Spleen (tissue), 7 donors: ENCODE measurements around the gene SEMA5A.

Experiments used
- POLR2AphosphoS5 ChIP-seq, 3 donors: sonication (generic); formaldehyde crosslinking; IDR thresholded peaks; one replicate each; pipeline ENCODE4 v1.5.1; 2017; ENCODE audit warnings: antibody characterized with exemption in 3 of 3
- TF ChIP-seq, protein P1 (sequence below), 11 experiments: fragments of 200-600 bp in 7 of 11; fragments of 450-650 bp in 4 of 11; sonication (generic) in 4 of 11; IDR thresholded peaks in 8 of 11; conservative IDR thresholded peaks in 3 of 11; 1 replicate in 7 of 11; 2 replicates in 4 of 11; pipeline versions ENCODE4 v1.4.0 to v1.8.0; 2016 to 2021; ENCODE audit warnings: antibody characterized with exemption in 11 of 11, inconsistent platforms in 4 of 11, mild to moderate bottlenecking in 1 of 11
- donor health status: DM: no; HTN: no; CAD: no; lungs with moderate emphysema.
- donor health status: DM: no; HTN: no; CAD: no.
- donor health status: DM: no; HTN: no; CAD: no.

DNA sequence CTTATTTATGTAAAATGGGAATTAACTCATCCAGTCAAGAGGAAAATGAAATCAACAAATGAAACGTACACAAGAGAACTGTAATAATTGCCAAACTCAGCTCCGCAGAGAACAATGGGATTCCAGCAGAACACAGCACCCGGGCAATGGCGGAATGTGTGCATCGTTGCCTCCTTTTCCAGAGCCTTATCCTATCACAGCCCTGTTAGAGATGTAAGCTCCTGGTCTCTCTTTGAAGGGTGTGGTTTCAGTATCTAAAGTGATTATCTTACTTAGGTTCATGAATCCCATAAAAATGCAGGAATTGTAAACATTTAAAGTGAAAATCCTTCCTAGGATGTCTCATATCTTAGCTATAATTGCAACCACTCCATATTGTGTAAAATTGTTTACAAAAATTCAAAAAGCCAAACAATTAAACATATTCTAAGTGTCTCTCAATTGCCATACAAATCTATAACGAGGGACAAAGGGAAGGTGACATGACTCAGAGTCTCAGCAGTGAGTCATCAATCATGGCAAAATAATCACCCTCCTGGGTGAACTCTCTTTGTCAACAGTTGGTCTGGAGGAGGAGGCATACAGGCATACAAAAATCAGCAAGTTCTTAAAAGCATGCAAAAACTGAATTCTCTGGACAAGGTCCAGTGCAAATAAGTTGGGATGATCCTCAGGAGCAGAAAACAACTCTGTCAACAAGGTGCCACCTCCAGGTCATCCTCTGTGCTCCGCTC lies 22.6 kb downstream of the SEMA5A start:
- TF ChIP-seq, protein P1, sequence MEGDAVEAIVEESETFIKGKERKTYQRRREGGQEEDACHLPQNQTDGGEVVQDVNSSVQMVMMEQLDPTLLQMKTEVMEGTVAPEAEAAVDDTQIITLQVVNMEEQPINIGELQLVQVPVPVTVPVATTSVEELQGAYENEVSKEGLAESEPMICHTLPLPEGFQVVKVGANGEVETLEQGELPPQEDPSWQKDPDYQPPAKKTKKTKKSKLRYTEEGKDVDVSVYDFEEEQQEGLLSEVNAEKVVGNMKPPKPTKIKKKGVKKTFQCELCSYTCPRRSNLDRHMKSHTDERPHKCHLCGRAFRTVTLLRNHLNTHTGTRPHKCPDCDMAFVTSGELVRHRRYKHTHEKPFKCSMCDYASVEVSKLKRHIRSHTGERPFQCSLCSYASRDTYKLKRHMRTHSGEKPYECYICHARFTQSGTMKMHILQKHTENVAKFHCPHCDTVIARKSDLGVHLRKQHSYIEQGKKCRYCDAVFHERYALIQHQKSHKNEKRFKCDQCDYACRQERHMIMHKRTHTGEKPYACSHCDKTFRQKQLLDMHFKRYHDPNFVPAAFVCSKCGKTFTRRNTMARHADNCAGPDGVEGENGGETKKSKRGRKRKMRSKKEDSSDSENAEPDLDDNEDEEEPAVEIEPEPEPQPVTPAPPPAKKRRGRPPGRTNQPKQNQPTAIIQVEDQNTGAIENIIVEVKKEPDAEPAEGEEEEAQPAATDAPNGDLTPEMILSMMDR (IDR thresholded peaks at IDR 0.05 in 8 of 11, conservative IDR thresholded peaks at IDR 0.05 in 3 of 11), result no peak
- TF ChIP-seq POLR2AphosphoS5 (IDR thresholded peaks at IDR 0.05), result no peak
